GM12874 (cell line): Measurements from ENCODE around the gene EWSR1.

Experiments
- TF ChIP-seq, protein P1 (sequence below): IDR thresholded peaks from 2 replicates; pipeline ENCODE4 v1.5.1; 2011; ENCODE audit warnings: low read depth, mild to moderate bottlenecking, control low read depth, low read length, moderate library complexity; ENCODE audit not compliant: insufficient read depth

EWSR1 gene

DNA sequence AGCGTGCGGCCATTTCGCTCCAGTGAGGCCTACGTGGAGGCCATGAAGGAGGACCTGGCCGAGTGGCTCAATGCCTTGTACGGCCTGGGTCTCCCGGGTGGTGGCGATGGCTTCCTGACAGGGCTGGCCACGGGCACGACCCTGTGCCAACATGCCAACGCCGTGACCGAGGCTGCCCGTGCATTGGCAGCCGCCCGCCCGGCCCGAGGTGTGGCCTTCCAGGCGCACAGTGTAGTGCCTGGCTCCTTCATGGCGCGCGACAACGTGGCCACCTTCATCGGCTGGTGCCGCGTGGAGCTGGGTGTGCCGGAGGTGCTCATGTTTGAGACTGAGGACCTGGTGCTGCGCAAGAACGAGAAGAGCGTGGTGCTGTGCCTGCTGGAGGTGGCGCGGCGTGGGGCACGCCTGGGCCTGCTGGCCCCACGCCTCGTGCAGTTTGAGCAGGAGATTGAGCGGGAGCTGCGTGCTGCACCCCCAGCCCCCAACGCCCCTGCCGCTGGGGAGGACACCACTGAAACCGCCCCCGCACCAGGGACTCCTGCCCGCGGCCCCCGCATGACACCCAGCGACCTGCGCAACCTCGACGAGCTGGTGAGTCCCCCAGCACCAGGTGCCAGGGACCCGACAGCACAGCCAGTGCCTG is 40.2 kb downstream of the EWSR1 start:
- TF ChIP-seq, protein P1, sequence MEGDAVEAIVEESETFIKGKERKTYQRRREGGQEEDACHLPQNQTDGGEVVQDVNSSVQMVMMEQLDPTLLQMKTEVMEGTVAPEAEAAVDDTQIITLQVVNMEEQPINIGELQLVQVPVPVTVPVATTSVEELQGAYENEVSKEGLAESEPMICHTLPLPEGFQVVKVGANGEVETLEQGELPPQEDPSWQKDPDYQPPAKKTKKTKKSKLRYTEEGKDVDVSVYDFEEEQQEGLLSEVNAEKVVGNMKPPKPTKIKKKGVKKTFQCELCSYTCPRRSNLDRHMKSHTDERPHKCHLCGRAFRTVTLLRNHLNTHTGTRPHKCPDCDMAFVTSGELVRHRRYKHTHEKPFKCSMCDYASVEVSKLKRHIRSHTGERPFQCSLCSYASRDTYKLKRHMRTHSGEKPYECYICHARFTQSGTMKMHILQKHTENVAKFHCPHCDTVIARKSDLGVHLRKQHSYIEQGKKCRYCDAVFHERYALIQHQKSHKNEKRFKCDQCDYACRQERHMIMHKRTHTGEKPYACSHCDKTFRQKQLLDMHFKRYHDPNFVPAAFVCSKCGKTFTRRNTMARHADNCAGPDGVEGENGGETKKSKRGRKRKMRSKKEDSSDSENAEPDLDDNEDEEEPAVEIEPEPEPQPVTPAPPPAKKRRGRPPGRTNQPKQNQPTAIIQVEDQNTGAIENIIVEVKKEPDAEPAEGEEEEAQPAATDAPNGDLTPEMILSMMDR = no peak

DNA sequence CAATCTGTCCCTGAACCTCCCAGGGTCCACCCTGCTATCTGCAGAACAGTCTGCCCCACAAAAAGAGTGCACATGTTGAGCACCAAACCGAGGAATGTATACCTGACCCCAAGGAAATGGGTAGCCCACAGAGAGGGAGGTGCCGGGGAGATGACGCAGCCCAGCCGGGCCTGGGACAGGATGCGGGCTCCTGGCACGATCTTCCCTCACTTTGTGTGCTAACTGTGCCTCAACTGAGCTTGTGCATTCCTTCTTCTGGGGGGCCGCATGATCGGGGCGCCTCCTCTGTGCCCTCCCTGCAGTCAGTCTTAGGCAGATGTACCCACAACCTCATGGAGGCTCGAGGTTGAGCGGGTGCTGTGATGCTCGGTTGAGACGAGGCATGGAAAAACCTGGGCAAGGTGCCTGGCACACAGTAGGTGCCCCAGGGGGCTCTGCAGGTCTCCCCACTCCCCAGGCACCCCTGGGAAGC is 40.8 kb downstream of the EWSR1 start:
- TF ChIP-seq, protein P1 = no peak

DNA sequence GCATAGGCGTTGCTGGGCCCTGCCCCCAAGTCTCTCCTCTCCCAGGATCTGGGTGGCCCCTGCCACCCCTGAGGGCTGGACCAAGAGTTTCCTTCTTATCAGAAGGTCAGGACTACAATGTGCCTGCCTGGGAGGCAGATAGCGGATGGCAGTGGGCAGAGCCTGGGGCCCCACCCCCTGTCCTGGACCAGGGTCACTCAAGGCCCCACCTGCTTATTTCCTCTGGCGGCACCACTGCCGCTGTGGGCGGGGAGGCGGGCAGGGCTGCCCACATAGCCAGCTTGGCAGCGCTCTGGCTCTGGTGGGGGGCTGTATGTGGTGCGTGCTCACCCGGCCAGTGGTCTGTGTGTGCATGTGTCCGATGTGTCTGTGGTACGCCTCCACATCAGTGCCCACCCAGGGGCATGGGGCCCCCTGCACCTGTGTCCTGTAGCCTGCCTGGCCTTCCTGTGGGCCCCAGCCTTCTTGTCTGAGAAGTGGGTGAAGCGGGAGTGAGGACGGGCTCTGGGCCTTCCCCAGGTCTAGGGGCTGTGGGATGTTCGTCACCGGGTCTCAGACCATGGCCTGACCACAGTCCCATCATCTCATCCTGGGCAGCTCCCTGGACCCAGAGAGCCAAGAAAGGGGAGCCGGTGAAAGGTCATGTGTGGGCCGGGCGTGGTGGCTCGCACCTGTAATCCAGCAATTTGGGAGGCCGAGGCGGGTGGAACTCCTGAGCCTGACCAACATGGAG is 41.4 kb downstream of the EWSR1 start:
- TF ChIP-seq, protein P1 = no peak

DNA sequence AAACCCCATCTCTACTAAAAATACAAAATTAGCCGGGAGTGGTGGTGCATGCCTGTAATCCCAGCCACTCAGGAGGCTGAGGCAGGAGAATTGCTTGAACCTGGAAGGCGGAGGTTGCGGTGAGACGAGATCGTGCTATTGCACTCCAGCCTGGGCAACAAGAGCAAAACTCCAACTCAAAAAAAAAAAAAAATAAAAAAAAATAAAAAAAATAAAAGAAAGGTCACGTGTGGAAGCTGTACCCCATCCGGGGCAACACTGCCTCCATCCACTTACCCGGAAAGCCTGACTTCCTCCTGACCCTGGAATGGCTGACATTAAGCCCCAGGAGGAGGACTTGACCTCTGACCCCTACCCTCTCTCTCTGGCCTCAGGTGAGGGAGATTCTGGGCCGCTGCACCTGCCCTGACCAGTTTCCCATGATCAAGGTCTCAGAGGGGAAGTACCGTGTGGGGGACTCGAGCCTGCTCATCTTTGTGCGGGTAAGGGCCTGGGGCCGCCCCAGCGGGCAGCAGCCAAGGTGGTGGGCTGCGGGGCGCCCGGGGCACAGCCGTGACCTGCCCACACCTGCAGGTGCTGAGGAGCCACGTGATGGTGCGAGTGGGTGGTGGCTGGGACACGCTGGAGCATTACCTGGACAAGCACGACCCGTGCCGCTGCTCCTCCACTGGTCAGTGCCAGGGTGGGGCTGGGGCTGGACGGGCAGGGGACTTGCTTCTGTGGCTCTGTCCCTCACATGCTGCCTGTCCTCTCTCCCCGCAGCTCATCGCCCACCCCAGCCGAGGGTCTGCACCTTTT is 42.2 kb downstream of the EWSR1 start:
- TF ChIP-seq, protein P1 = no peak

DNA sequence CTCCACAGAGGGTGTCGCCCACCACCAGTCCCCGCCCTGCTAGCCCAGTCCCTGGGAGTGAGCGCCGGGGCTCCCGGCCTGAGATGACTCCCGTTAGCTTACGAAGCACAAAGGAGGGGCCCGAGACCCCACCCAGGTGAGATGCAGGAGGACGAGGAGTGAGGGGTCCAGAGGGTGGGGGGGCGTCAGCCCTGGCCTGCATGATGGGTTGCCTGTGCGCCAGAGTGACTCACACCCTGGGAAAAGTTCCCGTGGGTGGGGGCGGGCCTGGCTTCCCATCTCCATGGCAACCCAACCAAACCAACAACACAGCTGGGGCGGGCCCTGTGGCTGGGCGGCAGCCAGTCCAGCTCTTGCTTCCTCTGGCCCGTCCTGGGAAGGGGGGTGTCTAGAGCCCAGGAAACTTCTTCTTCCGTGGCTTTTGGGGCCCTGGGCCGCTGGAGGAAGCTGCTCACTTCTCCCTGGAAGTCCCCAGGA is 42.8 kb downstream of the EWSR1 start:
- TF ChIP-seq, protein P1 = no peak

DNA sequence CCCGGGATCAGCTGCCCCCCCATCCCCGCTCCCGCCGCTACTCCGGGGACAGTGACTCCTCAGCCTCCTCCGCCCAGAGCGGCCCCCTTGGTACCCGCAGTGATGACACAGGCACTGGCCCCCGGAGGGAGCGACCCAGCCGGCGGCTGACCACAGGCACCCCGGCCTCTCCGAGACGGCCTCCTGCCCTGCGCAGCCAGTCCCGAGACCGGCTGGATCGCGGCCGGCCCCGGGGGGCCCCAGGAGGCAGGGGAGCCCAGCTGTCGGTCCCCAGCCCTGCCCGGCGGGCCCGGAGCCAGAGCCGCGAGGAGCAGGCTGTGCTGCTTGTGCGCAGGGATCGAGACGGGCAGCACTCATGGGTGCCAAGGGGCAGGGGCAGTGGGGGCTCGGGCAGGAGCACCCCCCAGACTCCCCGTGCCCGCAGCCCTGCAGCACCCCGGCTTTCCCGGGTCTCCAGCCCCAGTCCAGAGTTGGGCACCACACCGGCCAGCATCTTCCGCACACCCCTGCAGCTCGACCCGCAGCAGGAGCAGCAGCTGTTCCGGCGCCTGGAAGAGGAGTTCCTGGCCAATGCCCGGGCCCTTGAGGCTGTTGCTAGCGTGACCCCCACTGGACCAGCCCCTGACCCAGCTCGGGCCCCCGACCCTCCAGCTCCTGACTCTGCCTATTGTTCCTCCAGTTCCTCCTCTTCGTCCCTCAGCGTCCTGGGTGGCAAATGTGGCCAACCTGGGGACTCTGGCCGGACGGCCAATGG is 43.6 kb downstream of the EWSR1 start:
- TF ChIP-seq, protein P1 = no peak
